Effector CD4-positive, alpha-beta T cell (primary cell): ENCODE results near the gene FNDC3B.

ENCODE experiments used
- DNase-seq: peaks from one replicate; pipeline ENCODE4 v3.0.0-alpha.2; 2020

Gene FNDC3B

GRCh38 chr3:172097585-172097984 is 58.2 kb downstream of the FNDC3B start:
- DNase-seq = no peak

GRCh38 chr3:172098698-172099494 is 59.5 kb downstream of the FNDC3B start:
- no peak for DNase-seq

- no peak for DNase-seq
Observed at GRCh38 chr3:172099495-172099808, 60.1 kb downstream of the FNDC3B start.

GRCh38 chr3:172100482-172100881 is 61.1 kb downstream of the FNDC3B start:
- no peak for DNase-seq

- no peak for DNase-seq
Observed at GRCh38 chr3:172101107-172101506, 61.7 kb downstream of the FNDC3B start.

GRCh38 chr3:172102123-172102882 is 62.9 kb downstream of the FNDC3B start:
- DNase-seq = peak; percentile 27

GRCh38 chr3:172102883-172103310 is 63.5 kb downstream of the FNDC3B start:
- no peak for DNase-seq

GRCh38 chr3:172103724-172104123 is 64.3 kb downstream of the FNDC3B start:
- no peak for DNase-seq

GRCh38 chr3:172104471-172105072 is 65.2 kb downstream of the FNDC3B start:
- no peak for DNase-seq

GRCh38 chr3:172106037-172106954 is 66.9 kb downstream of the FNDC3B start:
- no peak for DNase-seq

- DNase-seq = peak; percentile 42
Observed at GRCh38 chr3:172106989-172107388, 67.6 kb downstream of the FNDC3B start.

- DNase-seq = peak; percentile 36
Observed at GRCh38 chr3:172107403-172107802, 68.0 kb downstream of the FNDC3B start.

- no peak for DNase-seq
Observed at GRCh38 chr3:172110127-172110779, 70.9 kb downstream of the FNDC3B start.

- DNase-seq = no peak
Observed at GRCh38 chr3:172111163-172111562, 71.8 kb downstream of the FNDC3B start.

- no peak for DNase-seq
Observed at GRCh38 chr3:172112078-172112733, 72.8 kb downstream of the FNDC3B start.

GRCh38 chr3:172112734-172113120 is 73.3 kb downstream of the FNDC3B start:
- DNase-seq = no peak

- no peak for DNase-seq
Observed at GRCh38 chr3:172113710-172114109, 74.3 kb downstream of the FNDC3B start.

- no peak for DNase-seq
Observed at GRCh38 chr3:172115059-172115458, 75.7 kb downstream of the FNDC3B start.

GRCh38 chr3:172115787-172116186 is 76.4 kb downstream of the FNDC3B start:
- no peak for DNase-seq

- no peak for DNase-seq
Observed at GRCh38 chr3:172118019-172118418, 78.6 kb downstream of the FNDC3B start.

- DNase-seq = no peak
Observed at GRCh38 chr3:172119266-172119969, 80.0 kb downstream of the FNDC3B start.
